Stimulated activated CD8-positive, alpha-beta memory T cell treated with anti-CD3 and anti-CD28 coated beads, Interleukin-12 subunit alpha, Interleukin-12 subunit beta, amount 100 ng/mL, for 1 hour (primary cell): ENCODE data around the gene TACO1.

Experiments
- DNase-seq: peaks from one replicate; pipeline ENCODE4 v3.0.0-alpha.2; 2020; ENCODE audit warnings: low read depth

Gene TACO1

DNA sequence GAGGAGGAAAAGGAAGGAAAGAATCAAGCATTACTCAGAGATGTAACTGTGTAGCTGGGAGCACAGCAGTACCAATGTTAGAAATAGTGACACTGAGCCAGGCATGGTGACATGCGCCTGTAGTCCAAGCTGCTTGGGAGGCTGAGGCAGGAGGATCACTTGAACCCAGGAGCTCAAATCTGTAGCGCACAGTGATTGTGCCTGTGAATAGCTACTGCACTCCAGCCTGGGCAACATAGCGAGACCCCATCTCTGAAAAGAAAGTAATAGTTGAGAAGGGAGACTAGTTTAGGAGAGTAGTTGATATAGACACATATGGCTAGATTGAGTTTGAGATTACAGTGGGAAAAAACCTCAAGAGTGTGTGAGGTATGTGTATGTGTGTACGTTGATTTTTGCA, 39.3 kb downstream of the TACO1 start:
- DNase-seq: no peak

DNA sequence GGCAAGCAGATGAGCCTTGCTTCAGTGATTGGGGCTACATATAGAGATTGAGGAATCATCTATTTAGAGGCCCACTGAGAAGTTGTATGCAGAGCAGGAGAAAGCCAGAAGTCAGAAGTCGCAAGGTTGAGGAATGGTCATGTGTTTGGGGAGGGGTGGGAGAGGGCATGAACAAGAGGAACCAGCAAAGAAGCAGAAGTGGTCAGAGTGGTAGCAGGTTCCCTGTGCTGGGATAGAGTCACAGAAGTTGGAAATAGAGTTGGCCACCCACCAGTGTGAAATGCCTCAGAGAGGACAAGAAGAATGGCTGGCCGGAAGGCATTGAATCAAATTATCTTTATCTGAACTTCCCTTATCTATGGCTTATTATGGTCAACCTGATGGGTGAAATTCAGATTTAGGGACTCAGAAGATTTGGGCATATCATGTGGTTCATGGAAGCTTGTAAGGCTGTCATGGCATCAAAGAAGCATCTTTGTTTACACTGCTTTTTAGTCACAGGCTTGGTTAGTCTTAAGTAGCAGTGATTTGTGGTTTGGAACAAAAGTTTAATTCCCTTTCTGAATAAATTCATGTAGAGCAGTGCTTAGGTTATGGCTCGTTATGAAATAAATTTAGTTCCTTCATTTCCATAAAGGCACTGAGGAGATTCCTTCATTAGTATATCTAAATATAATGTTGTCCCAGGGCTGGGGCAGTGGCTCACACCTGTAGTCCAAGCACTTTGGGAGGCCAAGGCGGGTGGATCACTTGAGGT, 41.2 kb downstream of the TACO1 start:
- no peak for DNase-seq

DNA sequence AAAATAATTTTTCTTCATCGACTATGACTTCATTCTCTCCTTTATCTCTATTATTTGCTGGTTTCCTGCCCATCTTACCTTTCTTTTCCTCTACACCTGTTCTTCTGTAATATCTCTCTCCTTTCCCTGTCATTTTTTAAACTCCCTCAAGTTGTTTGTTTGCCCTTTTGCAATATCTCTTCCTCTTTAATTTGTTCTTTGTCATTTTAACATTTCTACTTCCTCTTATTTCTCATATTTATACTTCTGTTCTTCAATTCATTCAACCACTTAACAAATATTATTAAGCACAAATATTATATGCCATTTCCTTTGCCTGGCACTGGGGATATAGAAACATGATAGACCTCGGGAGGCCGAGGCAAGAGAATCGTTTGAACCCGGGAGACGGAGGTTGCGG, 44.2 kb downstream of the TACO1 start:
- no peak for DNase-seq

DNA sequence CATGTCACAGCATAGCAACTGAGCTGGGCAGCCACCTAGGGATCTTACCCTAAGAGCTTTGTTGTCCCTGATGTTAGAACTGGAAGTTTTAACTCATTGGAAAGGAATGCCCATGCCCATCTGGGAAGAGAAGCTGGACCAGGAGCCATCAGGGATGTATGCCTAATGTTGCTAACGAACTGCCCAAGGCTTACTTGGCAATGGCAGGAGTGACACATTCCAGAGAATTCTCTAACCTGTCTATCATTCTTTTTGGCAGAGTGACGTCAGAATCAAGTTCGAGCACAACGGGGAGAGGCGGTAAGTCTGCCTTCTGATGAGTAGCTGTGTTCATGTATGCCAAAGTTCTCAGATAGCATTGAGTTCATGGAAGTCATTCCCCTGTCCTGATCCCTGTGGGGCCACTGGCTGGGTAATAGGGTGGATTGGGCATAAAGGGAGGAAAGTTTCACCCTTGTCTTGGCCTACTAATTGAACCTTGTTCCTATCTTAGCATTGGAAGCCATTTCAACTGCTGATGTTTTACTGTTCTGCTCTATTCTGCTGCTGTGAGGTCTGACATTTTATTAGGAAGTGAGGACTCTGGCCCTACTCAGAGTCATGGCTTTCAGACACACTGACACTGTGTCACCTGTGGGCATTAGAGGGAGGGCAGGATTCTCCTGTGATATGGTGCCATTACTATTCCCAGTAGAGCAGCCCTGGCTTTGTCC, 45.2 kb downstream of the TACO1 start:
- no peak for DNase-seq

DNA sequence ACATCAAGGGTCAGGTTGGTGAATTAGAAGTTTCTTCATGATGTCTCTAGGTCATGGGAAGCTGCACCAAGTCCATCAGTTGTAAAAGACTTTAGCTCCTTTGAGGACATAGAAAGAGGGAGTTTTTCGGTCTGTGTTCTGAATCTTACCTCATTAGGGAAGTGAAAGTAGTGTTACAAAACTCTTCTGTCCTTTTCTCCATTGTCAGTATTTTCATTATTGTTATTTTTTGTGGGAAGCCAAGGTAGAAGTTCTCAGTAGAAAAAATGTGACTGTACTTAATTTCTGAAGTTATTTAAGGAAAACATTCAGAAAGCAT, 45.8 kb downstream of the TACO1 start:
- no peak for DNase-seq

DNA sequence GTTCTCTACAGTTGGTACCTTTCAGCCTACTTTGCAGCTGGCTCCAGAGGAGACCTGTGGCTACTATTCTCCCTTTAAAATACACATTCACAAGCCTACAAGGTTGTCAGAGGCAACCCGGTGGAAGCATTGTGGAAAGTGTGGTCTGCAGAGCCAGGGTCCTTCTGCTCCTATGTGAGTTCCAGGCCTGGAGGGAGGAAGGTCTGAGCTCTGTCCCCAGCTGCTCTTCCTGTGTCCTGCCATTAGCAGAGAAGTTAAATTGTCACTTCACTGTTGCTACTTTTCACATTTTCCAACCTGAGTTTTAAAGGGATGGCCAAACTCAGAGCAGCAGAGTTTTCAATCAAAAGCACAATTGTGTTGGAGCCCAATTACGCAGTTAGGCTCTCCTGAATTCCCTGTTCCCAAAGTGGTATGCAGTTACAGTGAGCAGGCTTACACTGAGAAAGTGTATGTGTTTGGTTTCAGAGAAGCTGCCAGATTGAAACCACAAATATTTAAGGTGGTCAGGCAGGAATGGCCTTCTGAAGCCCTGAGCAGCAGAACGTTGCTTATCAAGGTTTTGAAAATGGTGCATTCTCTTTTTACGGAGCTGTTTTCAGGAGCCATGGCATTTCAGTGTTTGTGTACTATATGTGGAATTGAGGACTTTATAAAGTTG, 46.5 kb downstream of the TACO1 start:
- DNase-seq: no peak

DNA sequence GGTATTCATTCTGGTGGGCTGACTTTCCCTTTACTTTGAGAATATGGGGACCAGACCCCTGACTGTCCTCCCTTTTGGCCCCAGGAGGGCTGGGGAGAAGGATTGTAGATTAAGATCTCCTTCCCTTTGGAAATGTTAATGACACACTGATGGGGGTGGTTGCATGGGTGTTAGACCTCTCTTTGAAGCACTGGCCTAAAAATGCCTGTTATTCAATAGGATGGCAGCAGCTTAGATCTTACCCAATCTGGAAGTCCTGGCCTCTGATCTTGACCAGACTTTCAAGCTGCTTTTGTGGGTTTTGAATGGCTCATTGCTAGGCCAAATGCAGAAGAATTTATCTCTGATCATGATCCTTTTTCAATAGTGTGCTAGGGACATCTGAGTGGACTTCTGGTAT, 47.2 kb downstream of the TACO1 start:
- no peak for DNase-seq

DNA sequence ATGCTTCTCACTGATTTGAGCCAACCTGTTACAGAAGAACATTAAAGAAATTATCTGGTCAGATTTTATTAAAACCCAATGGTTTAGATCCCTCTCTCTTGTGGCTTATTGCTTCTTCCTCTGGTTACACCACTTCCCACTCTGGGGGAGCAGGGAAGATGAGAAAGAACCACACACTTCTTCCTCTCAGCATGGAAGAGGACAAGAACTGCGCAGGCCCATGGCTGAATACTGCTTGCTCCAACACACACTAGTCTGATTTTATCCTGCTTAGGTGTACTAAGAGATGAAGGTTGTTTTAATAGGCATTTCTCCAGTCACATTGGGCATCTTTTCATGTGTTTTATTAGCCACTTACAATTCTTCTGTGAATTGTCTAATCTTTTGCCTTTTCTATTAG, 49.1 kb downstream of the TACO1 start:
- no peak for DNase-seq

DNA sequence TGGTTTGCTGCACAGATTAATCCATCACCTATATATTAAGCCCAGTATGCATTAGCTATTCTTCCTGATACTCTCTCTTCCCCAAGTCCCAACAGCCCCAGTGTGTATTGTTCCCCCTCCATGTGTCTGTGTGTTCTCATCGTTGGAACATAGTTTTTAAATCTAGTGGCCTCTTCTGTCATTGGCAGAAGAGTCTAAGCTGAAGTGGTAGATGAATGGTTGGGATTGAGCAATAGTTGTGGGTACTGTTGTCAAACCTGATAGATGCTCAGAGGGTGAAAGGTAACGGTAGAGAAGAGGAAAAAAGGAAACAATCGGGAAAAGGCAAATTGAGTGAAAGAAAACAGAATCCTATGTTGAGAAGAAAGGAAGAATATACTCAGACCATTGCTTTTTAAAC, 51.4 kb downstream of the TACO1 start:
- DNase-seq: no peak

DNA sequence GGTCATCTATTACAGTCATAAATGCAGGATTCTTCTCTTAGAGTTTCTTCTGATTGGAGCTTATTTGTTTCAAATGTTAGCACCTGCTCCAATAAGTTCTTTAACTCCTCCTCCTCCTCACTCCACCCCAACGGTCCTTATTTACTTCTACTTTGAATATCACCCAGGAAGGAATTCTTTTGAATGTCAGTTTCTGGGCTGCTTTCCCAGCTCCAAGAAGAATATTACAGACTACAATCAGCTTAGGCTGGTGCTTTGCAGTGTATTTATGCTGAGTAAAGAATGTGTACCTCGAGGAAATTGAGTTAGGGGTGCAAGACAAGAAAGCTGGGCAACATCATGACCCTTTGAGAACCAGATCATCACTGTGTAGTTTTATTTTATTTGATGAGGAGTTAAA, 52.4 kb downstream of the TACO1 start:
- DNase-seq: no peak

DNA sequence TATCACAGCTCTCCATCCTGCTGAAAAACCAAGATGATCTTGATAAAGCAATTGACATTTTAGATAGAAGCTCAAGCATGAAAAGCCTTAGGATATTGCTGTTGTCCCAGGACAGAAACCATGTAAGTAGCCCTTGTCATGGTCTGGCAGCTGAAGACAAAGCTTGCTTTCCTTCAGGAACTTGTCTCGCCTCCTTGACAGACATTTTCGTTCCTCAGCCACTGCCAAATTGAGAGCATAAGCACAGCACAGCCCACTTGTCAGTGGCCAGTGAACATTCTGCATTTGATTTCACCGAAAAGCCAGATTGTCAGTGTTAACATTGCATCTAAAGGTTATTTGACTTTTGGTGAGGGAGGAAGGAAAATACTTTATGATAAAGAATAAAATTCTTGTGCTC, 57.1 kb downstream of the TACO1 start:
- no peak for DNase-seq
